D341Med (cell line): ENCODE measurements around the gene PSMC2.
"Not testable (repeated sequence)": the region's sequence is repeated elsewhere in the genome, so short reads cannot be mapped to it uniquely, and the experiment has no call there.

Experiments
- DNase-seq: peaks from one replicate; pipeline ENCODE4 v3.0.0; 2012; ENCODE audit warnings: low spot score

The PSMC2 gene

DNA sequence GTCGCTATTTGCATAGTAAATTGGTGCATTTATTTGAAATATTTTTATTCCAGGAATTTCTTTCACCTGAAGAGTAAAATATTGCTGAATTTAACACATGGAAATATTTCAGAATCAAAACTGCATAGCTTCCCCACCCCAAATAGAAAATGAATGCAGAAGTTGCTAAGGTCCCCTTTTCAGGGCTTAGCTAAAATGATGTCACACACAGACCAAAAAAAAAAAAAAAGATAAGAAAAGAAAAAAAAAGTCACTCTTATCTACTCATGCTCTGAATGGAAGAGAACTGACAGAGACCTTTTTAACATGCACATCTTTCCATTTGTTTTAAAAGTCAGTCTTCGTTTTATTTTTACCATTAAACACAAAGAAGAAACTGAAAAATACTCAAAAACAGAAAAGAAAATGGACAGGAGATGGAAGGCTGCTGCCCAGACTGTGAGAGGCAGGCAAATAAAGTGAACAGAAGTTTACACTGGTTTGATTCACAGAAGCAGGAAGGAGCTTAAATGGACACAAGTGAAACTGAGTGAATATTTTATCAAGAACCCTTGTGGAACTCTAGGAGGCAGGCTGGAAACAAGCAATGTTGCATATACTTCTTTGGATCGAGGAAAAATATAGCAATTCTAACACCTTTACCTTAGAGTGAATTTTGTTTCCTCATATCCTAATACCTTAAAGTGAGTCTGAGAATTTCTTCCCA, 32.0 kb downstream of the PSMC2 start:
- no peak for DNase-seq

DNA sequence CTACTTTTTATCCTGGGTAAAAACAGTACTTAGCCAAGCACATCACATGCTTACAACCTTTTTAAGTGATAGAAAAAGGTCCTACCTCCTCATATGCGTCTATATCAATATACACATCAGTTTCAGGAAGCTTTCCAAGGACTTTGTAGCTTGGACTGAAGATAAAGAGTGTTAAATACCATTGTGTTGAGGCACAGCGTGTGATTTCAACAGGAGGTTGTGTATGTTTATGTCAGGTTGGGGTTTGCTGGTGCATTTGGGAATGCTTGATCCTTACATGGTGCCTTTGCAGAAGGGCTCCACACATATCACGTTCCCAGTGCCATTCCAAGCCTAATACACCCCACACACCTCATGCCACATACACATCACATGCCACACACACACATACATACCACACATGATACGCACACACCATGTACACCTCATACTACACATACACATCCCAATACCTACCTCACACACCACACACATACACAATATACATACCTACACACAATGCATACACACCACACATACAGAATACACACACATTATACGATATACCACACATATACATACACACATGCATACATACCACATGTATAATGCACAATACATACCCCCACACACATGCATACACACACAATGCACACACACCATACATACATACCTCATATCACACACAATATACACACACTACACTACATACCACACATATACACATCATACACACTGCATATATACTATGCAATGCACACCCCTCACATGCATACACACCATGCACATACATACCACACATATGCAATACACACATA, 33.1 kb downstream of the PSMC2 start:
- no peak for DNase-seq

DNA sequence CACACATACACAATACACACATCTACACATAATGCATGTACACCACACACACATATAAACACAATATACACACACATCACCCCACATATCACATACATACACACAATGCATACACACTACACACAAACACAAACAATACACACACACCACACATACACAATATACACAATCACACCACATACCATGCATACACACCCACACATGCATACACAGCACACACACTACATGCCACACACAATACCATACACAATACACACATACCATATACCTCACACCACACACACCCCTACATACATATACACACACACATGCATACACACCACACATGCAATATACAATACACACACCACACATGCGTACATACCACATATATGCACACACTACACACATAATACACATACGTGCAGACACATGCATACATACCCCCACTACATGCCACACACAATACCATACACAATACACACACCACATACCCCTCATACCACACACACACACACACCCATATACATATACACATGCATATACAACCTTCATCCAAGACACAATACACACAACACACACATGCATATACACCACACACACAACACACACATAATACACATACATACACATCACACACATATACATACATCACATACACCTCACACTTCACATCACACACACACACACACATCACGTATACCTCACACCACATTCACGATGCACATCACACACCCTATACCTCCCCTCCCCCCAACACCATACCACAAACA, 34.0 kb downstream of the PSMC2 start:
- DNase-seq, result no peak

DNA sequence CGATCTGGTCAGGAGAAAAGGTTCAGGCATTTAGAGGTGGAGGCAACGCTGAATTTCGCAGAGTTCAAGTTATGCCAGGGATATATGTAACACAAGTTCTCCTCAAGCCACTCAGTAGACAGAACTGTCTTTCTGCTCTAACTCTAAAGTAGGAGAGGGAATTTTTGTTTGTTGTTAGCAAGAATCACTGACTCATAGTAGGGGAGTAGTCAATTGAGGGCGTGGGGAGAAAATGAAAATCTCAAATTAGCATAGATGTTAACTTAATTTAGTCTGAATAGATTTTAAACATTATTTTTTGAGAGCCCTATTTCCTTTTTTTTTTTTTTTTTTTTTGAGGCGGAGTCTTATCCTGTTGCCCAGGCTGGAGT, 34.6 kb downstream of the PSMC2 start:
- no peak for DNase-seq

DNA sequence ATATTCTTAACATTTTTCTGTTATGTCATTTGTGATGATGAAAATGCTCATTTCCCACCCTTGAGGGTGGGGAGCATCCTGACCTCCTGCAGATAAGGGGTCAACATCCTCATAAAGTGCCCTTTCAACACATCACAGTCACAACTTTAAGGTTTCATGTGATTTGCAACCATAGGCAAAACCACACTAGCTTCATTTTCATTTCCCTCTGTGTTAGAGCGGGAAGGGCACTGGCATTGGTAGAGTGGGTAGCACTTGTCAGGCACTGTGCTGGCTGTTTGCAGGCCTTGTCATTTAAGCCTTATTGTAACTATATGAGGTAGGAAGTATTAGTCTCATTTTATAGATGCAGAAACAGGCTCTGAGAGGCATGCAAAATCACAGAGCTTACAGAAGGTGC, 39.8 kb downstream of the PSMC2 start:
- no peak for DNase-seq

DNA sequence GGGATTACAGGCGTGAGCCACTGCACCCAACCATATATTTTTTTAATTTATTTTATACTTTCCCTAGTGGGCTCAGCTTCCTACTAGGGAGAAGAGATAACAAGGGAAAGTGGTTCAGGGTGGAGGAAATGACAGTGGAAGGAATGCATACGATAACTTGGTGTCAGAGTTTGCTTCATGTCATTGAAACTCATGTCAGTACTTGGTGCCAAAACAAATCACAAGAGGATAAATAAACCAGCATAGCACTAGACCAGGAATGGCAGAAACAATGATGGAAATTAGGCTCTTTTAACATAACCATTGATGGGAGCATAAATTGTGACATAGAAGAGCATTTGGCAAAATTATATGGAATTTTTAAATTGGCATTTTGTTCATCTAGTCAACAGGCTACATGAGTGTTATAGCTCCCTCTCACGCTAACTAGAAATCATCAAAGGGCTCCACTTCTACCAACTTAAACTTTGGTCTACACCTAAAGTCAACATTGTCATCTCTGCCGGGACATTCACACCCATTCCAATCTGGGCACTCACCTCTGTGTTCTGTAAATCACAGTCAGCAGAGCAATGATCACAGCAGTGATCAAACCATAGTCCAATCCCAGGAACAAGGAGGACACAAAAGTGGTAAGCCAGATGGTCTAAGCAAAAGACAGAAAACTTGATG, 41.2 kb downstream of the PSMC2 start:
- no peak for DNase-seq

DNA sequence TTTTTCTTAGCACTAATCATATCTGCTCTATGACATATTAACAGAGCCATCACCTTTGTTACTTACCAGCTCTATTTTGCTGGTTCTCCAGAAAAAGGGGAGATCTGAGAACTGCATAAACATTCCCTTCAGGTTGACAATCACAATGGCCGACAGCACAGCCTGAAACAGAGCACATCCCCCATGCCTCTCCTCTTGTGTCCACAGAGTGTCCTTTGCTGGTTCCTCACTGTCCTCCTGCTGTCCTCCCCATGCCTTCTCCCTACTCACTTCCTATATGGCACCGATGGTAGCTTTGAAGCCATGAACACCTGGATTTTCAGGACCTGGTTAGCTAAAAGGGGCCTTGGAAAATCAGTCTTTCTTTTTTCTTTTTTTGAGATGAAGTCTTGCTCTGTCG, 41.8 kb downstream of the PSMC2 start:
- DNase-seq, result no peak

DNA sequence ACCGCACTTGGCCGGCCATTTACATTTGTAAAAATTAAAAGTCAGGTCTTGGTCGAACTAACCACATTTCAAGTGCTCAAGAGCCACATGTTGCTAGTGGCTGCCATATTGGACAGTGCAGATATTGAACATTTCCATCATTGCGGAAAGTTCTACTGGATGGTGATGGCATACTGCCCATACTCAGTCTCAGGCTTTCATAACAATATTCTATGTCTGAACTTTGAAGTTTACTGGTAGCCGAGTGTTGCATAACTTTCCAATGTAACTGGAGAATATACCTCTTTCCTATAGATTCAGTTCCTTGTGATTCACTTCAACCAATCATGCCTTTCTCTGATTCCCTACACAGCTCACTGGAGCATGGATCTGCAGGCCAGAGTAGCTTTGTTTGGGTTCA, 43.7 kb downstream of the PSMC2 start:
- DNase-seq, result no peak

DNA sequence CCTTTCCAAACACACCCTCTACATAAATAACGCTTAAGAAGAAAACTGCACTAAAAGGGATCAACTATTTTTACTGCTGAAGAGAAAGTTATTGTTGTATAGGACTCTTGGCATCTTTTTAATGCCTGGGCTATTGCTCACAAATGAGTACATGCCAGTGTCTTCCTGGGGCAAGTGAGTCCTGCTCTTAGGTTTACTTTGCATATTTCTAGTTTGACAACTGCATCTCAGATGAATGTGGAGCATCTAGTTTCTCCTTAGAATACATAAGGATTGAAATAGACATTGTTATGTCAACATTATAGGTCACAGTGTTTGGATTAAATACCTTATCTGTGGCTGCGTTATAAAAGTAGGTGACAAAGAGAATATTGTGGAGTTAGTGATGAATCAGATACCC, 44.5 kb downstream of the PSMC2 start:
- DNase-seq, result no peak

DNA sequence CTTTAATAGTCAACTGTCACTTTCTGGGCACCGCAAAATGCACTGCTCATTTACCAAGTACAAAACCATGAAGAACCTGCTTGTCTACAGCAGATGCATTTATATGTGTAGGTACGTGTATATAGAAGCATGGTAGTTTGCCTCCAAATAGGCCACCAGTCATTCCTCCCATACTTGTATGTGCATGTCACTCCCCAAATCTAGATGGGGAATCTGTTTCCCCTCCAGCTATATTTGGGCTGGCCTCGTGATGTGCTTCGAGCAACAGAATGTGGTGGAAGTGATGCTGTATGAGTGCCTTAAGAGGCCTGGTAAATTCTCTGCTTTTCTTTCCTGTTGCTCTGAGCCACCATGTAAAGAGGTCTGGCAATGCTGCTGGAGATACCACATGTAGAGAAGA, 47.1 kb downstream of the PSMC2 start:
- DNase-seq, result no peak

DNA sequence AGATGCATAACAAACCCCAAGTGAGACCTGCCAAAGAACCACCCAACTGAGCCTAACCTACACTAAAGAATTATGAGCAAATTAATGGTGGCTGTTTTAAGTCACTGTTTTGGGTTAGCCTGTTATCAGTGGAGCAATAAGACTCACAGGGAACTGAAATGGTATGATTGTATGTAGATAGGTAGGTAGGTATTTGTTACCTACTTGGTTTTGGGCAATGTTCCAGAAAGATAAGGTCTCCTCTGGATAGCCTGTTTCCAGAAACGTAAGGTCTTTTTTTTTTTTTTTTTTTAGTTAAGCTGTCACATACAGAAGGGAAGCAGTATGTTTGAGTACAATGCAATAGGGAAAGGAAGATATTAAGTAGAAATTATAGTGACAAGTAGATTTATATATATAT, 47.6 kb downstream of the PSMC2 start:
- no peak for DNase-seq

DNA sequence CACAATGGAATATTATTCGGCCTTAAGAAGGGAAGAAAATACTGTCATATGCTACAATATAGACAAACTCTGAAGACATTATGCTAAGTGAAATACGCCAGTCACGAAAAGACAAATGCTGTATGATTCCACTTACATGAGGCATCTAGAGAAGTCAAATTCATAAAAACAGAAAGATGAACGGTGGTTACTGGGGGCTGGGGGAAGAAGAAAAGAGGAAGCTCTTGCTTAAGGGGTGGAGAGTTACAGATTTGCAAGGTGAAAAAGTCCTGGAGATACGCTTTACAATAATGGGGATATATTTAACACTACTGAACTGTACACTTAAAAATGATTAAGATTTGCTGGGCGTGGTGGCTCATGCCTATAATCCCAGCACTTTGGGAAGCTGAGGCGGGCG, 49.0 kb downstream of the PSMC2 start:
- no peak for DNase-seq

DNA sequence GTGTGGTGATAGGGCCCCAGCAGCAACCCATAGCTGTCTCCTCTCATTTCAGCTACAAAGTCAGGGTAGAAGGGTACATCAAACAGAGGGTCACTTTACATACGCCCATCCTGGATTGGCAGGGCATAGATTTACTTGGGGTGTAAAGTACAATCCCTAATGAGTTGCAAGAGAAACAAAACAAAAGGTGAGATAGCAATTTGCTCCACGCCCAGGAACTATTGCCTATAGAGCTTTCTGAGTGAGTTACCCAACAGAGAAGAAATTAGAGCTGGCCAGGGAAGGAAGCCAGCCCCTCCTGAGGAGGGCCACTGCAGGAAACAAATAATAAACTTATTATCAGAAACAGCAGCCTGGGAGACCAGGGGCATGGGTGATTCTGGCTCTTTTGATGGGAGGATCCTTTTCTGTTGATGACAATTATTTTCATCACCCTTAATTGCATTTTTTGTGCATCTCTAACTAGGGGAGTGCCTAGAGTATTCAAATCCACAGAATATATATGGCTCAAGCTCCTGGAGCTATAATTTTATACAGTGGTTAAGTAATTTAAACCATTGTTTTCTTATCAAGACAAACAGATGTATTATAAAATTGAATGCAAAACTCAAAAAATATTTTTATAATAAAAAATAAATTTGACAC, 51.2 kb downstream of the PSMC2 start:
- DNase-seq, result no peak

DNA sequence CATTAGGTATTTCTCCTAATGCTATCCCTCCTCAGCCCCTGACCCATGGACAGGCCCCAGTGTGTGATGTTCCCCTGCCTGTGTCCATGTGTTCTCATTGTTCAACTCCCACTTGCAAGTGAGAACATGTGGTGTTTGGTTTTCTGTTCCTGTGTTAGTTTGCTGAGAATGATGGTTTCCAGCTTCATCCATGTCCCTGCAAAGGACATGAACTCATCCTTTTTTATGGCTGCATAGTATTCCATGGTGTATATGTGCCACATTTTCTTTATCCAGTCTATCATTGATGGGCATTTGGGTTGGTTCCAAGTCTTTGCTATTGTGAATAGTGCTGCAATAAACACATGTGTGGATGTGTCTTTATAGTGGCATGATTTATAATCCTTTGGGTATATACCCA, 52.2 kb downstream of the PSMC2 start:
- not testable (repeated sequence) for DNase-seq

DNA sequence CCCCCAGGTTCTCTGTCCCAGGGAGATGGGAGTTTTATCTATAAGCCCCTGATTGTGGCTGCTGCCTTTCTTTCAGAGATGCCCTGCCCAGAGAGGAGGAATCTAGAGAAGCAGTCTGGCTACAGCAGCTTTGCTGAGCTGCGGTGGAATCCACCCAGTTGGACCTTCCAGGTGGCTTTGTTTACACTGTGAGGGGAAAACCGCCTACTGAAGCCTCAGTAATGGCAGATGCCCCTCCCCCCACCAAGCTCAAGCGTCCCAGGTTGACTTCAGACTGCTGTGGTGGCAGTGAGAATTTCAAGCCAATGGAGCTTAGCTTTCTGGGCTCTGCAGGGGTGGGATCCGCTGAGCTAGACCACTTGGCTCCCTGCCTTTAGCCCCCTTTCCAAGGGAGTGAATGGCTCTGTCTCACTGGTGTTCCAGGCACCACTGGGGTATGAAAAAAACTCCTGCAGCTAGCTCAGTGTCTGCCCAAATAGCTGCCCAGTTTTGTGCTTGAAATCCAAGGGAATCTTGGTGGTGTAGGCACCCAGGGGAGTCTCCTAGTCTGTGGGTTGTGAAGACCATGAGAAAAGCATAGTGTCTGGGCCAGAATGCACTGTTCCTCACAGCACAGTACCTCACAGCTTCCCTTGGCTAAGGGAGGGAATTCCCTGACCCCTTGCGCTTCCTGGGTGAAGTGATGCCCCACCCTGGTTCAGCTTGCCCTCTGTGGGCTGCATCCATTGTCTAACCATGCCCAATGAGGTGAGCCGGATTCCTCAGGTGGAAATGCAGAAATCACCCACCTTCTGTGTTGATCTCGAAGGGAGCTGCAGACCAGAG, 58.6 kb downstream of the PSMC2 start:
- not testable (repeated sequence) for DNase-seq

DNA sequence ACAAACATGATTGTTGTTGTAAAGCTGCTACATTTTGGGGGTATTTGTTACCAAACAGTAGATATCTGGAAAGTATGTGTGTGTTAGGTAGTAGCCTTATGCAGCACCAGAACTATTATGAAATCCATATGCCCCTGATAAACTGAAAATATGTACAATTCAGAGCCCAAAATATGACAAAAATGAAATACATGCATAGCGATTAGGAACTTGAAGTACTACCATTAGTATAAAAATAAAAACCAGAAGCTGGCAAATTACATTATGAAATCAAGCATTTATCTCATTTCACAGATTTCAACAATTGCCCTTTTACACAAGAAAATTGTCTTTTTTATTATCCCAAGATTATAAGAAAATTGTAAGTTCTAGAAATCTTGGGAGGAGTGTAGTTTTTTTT, 64.7 kb downstream of the PSMC2 start:
- DNase-seq, result no peak

DNA sequence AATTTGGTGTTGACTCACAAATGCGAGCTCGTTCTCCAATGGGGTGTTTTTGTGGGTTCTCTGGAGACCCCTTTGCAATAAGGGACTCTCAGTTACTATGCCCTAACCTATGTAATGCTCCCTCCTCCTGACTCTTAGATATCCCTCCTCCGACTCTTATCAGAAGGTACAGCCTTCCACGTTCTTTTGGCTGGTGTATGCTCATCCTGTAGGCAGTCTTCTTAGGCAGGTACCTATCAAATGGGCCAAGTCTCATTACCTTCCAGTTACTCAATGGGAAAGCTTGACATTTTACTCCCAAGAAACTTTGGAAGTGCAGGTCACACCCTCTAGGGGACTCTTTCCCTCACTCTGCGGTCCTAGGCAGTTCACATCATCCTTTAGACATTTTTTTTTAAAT, 66.0 kb downstream of the PSMC2 start:
- no peak for DNase-seq

DNA sequence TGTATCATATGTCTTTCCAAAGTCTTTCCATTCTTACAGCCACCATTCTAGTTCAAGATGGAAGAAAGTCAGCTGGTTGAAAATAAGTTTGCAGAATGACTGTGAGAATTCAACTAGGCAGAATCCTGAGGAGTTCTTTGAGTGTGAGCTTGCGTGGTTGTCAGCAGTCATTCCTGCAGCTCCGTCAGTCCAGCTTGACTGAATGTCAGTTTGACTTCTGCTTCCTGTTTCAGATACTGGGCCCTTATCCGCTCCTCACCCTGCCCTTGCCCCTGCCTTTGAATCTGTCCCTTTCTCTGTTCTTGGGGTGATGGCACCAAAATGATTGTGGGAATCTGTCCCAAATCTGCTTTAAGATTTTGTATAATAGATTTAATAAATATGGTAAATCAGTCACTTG, 70.8 kb downstream of the PSMC2 start:
- DNase-seq, result no peak
